Parathyroid adenoma (tissue), 2 donors: ENCODE results near the gene CNGA1.
A peak's percentile ranks its signal among the peaks of the same experiment; 100 is the strongest.
"Not testable (repeated sequence)": the region's sequence is repeated elsewhere in the genome, so short reads cannot be mapped to it uniquely, and the experiment has no call there.

Source experiments
- H2AFZ ChIP-seq: fragments of 300-600 bp; sonication (generic); one replicate; pipeline ENCODE4 v1.7.0; 2017; ENCODE audit warnings: antibody characterized with exemption, mild to moderate bottlenecking
- H3K27ac ChIP-seq: fragments of 300-600 bp; sonication (generic); one replicate; pipeline ENCODE4 v1.7.0; 2017
- H3K27me3 ChIP-seq: fragments of 300-600 bp; sonication (generic); one replicate; pipeline ENCODE4 v1.7.0; 2017; ENCODE audit warnings: low read length; ENCODE audit not compliant: control insufficient read depth, insufficient read depth
- H3K36me3 ChIP-seq: fragments of 300-600 bp; sonication (generic); one replicate; pipeline ENCODE4 v1.7.0; 2017; ENCODE audit warnings: low read length; ENCODE audit not compliant: control insufficient read depth, insufficient read depth
- H3K4me1 ChIP-seq: fragments of 300-600 bp; sonication (generic); one replicate; pipeline ENCODE4 v1.7.0; 2017; ENCODE audit warnings: control low read depth
- H3K4me2 ChIP-seq: fragments of 300-600 bp; sonication (generic); one replicate; pipeline ENCODE4 v1.7.0; 2017; ENCODE audit warnings: low read length
- H3K4me3 ChIP-seq: fragments of 300-600 bp; sonication (generic); one replicate; pipeline ENCODE4 v1.7.0; 2017; ENCODE audit warnings: low read depth, low read length
- H3K79me2 ChIP-seq: fragments of 300-600 bp; sonication (generic); one replicate; pipeline ENCODE4 v1.7.0; 2017; ENCODE audit warnings: control low read depth
- H3K9ac ChIP-seq: fragments of 300-600 bp; sonication (generic); one replicate; pipeline ENCODE4 v1.7.0; 2017; ENCODE audit warnings: mild to moderate bottlenecking
- H3K9me3 ChIP-seq: fragments of 300-600 bp; sonication (generic); one replicate; pipeline ENCODE4 v1.7.0; 2017; ENCODE audit warnings: low read length; ENCODE audit not compliant: control insufficient read depth
- CTCF ChIP-seq: fragments of 300-600 bp; sonication (generic); IDR thresholded peaks from one replicate; pipeline ENCODE4 v1.7.0; 2017; ENCODE audit warnings: antibody characterized with exemption, mild to moderate bottlenecking
- donor health status: primary hyperparathyroidism.

CNGA1 gene

GRCh38 chr4:48011722-48012121, 4.8 kb downstream of the CNGA1 start:
- Histone ChIP-seq H3K4me1 (peaks cover 5% of the 10 kb centered on the region), H3K79me2 (no peaks in the 10 kb centered on the region), H3K4me3 (no peak overlapping the region), H3K4me2 (no peak overlapping the region), H3K9ac (no peak overlapping the region), H2AFZ (no peak overlapping the region), H3K9me3 (no peaks in the 10 kb centered on the region), H3K27me3 (no peaks in the 10 kb centered on the region), H3K27ac (no peak overlapping the region), H3K36me3 (no peaks in the 10 kb centered on the region)
- no peak for TF ChIP-seq CTCF

GRCh38 chr4:48010906-48011305, 5.6 kb downstream of the CNGA1 start:
- H3K4me3 ChIP-seq, H3K36me3 ChIP-seq, H3K9me3 ChIP-seq, H3K4me2 ChIP-seq, H3K27me3 ChIP-seq, H2AFZ ChIP-seq, H3K79me2 ChIP-seq, H3K27ac ChIP-seq, H3K4me1 ChIP-seq, H3K9ac ChIP-seq: not testable (repeated sequence)

- Histone ChIP-seq H3K4me3 (no peak overlapping the region), H2AFZ (no peak overlapping the region), H3K4me1 (peaks cover 4% of the 10 kb centered on the region), H3K27me3 (no peaks in the 10 kb centered on the region), H3K27ac (no peak overlapping the region), H3K9me3 (no peaks in the 10 kb centered on the region), H3K4me2 (no peak overlapping the region), H3K36me3 (no peaks in the 10 kb centered on the region), H3K79me2 (no peaks in the 10 kb centered on the region), H3K9ac (no peak overlapping the region)
- TF ChIP-seq CTCF: no peak
Measured at GRCh38 chr4:48008021-48008596, 8.4 kb downstream of the CNGA1 start.

- no peaks in the 10 kb centered on the region for H3K36me3 ChIP-seq
Measured at GRCh38 chr4:48005781-48006180, 10.7 kb downstream of the CNGA1 start.

GRCh38 chr4:48003568-48003967, 12.9 kb downstream of the CNGA1 start:
- H3K79me2 ChIP-seq, H3K9me3 ChIP-seq, H3K36me3 ChIP-seq, H3K27me3 ChIP-seq, H3K9ac ChIP-seq, H2AFZ ChIP-seq, H3K27ac ChIP-seq, H3K4me3 ChIP-seq, H3K4me2 ChIP-seq, H3K4me1 ChIP-seq: not testable (repeated sequence)
- TF ChIP-seq CTCF: peak; percentile 28

More at GRCh38 chr4:48005781-48006180, 10.7 kb downstream of the CNGA1 start:
- Histone ChIP-seq H3K79me2 (no peaks in the 10 kb centered on the region), H3K9me3 (no peaks in the 10 kb centered on the region), H3K4me2 (no peak overlapping the region), H3K4me3 (no peak overlapping the region), H3K4me1 (no peaks in the 10 kb centered on the region), H3K27me3 (no peaks in the 10 kb centered on the region), H3K9ac (no peak overlapping the region), H2AFZ (no peak overlapping the region), H3K27ac (no peak overlapping the region)
- no peak for TF ChIP-seq CTCF
